ENCODE results near the gene SNAPC1.

DNA sequence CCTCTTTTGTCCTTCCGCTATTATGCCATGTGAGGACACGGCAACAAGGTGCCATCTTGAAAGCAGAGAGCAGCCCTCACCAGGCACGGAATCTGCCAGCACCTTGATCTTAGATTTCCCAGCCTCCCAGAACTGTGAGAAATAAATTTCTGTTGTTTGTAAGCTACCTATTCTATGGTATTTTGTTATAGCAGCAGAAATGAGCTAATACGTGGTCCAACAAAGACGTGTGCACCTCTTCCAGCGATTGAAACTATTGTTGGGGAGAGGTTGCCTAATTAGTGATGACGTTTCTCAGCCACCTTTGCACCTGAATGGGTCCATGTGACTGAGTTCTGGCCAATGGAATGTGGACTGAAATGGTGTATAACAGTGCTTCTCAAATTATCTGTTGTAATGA lies 2.3 kb upstream of the SNAPC1 start:
- TF ChIP-seq, protein P1, sequence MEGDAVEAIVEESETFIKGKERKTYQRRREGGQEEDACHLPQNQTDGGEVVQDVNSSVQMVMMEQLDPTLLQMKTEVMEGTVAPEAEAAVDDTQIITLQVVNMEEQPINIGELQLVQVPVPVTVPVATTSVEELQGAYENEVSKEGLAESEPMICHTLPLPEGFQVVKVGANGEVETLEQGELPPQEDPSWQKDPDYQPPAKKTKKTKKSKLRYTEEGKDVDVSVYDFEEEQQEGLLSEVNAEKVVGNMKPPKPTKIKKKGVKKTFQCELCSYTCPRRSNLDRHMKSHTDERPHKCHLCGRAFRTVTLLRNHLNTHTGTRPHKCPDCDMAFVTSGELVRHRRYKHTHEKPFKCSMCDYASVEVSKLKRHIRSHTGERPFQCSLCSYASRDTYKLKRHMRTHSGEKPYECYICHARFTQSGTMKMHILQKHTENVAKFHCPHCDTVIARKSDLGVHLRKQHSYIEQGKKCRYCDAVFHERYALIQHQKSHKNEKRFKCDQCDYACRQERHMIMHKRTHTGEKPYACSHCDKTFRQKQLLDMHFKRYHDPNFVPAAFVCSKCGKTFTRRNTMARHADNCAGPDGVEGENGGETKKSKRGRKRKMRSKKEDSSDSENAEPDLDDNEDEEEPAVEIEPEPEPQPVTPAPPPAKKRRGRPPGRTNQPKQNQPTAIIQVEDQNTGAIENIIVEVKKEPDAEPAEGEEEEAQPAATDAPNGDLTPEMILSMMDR (IDR thresholded peaks at IDR 0.05), result no peak
- TF ChIP-seq POLR2A (IDR thresholded peaks at IDR 0.05), result no peak

Measured in Peyer's patch (tissue), 4 donors.